Osteoblast (primary cell): Measurements from ENCODE around the gene TFPI2. TPM values are rescaled to one million over a fixed set of nuclear protein-coding genes. Genes with fewer than 3 reads are reported as not detected.

ENCODE experiments used
- DNase-seq: peaks from one replicate; pipeline ENCODE4 v3.0.0; 2011; ENCODE audit warnings: low spot score, mixed read lengths; ENCODE audit not compliant: insufficient read length; ENCODE audit errors: missing footprints
- H2AFZ ChIP-seq: 2 replicates; pipeline ENCODE4 v1.6.0; 2011; ENCODE audit warnings: mild to moderate bottlenecking, low read length
- H3K27ac ChIP-seq: 2 replicates; pipeline ENCODE4 v1.5.1; 2011; ENCODE audit warnings: mild to moderate bottlenecking, low read depth, low read length, moderate library complexity
- H3K27me3 ChIP-seq: 2 replicates; pipeline ENCODE4 v1.6.0; 2012; ENCODE audit warnings: mild to moderate bottlenecking, control low read depth, inconsistent platforms, low read length, moderate library complexity; ENCODE audit not compliant: insufficient read depth
- H3K36me3 ChIP-seq: 2 replicates; pipeline ENCODE4 v1.5.1; 2011; ENCODE audit warnings: mild to moderate bottlenecking, low read length, control low read depth, moderate library complexity; ENCODE audit not compliant: insufficient read depth
- H3K4me1 ChIP-seq: 2 replicates; pipeline ENCODE4 v1.5.1; 2011; ENCODE audit warnings: mild to moderate bottlenecking, low read length, control low read depth, moderate library complexity; ENCODE audit not compliant: insufficient read depth
- H3K4me2 ChIP-seq: 2 replicates; pipeline ENCODE4 v1.6.0; 2011; ENCODE audit warnings: mild to moderate bottlenecking, low read length; ENCODE audit not compliant: insufficient read depth
- H3K4me3 ChIP-seq: fragments of 200-600 bp; sonication (generic); 3 replicates; pipeline ENCODE4 v1.5.1; 2012; ENCODE audit warnings: mild to moderate bottlenecking, low read length, inconsistent platforms; ENCODE audit not compliant: insufficient read depth
- H3K79me2 ChIP-seq: 2 replicates; pipeline ENCODE4 v1.6.0; 2012; ENCODE audit warnings: mild to moderate bottlenecking, low read length, control low read depth, inconsistent platforms; ENCODE audit not compliant: insufficient read depth
- H3K9me3 ChIP-seq: 2 replicates; pipeline ENCODE4 v1.5.1; 2011; ENCODE audit warnings: low read depth, low read length, control low read depth
- H4K20me1 ChIP-seq: 2 replicates; pipeline ENCODE4 v1.6.0; 2012; ENCODE audit warnings: mild to moderate bottlenecking, low read length, control low read depth; ENCODE audit not compliant: insufficient read depth
- CTCF ChIP-seq: IDR thresholded peaks from 2 replicates; pipeline ENCODE4 v1.5.1; 2011; ENCODE audit warnings: mild to moderate bottlenecking, low read depth, low read length, moderate library complexity; ENCODE audit errors: extremely low read depth
- total RNA-seq: library from RNA; depleted of rRNA; stranded (reverse); fragments of >200 nt; gene quantifications from 2 replicates; pipeline ENCODE4 v1.2.3, GENCODE V29; 2012

TFPI2 gene
- total RNA-seq, 1 donor, result 8.7 TPM

- H3K4me2 ChIP-seq, result no peak overlapping the region
- no peaks in the 10 kb centered on the region for H3K9me3 ChIP-seq
- no peak overlapping the region for H3K4me3 ChIP-seq
- DNase-seq, result no peak
- H2AFZ ChIP-seq, result no peak overlapping the region
- H3K27me3 ChIP-seq, result no peaks in the 10 kb centered on the region
- peaks cover 3% of the 10 kb centered on the region for H3K4me1 ChIP-seq
- no peaks in the 10 kb centered on the region for H3K79me2 ChIP-seq
- no peaks in the 10 kb centered on the region for H4K20me1 ChIP-seq
- no peak for TF ChIP-seq CTCF
- no peak overlapping the region for H3K27ac ChIP-seq
- H3K36me3 ChIP-seq, result no peaks in the 10 kb centered on the region
Observed at GRCh38 chr7:93855797-93856196, 34.8 kb downstream of the TFPI2 start.

- Histone ChIP-seq H3K27ac (no peak overlapping the region), H3K79me2 (no peaks in the 10 kb centered on the region)
Observed at GRCh38 chr7:93854480-93854879, 36.1 kb downstream of the TFPI2 start.

DNA sequence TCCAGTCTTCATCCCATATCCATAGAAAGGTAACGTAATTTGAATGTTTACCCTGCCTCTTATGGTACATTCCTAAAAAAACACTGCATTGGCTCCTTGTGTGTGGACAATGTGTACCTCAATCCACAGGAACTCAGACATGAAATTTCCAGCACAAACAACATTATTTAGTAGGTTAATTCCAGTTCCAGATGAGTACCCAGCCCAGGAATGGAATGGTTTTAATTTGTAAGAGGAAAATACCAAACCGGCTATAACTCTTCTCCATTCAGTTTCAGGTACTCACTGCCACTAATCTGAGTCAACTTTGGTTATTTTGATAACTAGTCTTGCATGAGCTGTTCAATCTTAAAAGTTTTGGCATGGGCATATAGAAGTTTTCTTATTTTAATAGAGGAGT, 39.0 kb downstream of the TFPI2 start:
- H3K4me1 ChIP-seq, result peaks cover 3% of the 10 kb centered on the region
- H4K20me1 ChIP-seq, result no peaks in the 10 kb centered on the region
- H3K27me3 ChIP-seq, result no peaks in the 10 kb centered on the region
- no peak for TF ChIP-seq CTCF
- no peak overlapping the region for H3K4me2 ChIP-seq
- H3K9me3 ChIP-seq, result no peaks in the 10 kb centered on the region
- no peak overlapping the region for H2AFZ ChIP-seq
- H3K4me3 ChIP-seq, result no peak overlapping the region
- no peak for DNase-seq
- no peaks in the 10 kb centered on the region for H3K36me3 ChIP-seq
- no peak overlapping the region for H3K27ac ChIP-seq
- H3K79me2 ChIP-seq, result no peaks in the 10 kb centered on the region

More at GRCh38 chr7:93854480-93854879, 36.1 kb downstream of the TFPI2 start:
- H3K27me3 ChIP-seq, result no peaks in the 10 kb centered on the region
- no peaks in the 10 kb centered on the region for H4K20me1 ChIP-seq
- no peaks in the 10 kb centered on the region for H3K9me3 ChIP-seq
- DNase-seq, result no peak
- no peak for TF ChIP-seq CTCF
- H3K4me3 ChIP-seq, result no peak overlapping the region
- no peaks in the 10 kb centered on the region for H3K36me3 ChIP-seq
- no peak overlapping the region for H2AFZ ChIP-seq
- H3K4me1 ChIP-seq, result peaks cover 3% of the 10 kb centered on the region
- no peak overlapping the region for H3K4me2 ChIP-seq

DNA sequence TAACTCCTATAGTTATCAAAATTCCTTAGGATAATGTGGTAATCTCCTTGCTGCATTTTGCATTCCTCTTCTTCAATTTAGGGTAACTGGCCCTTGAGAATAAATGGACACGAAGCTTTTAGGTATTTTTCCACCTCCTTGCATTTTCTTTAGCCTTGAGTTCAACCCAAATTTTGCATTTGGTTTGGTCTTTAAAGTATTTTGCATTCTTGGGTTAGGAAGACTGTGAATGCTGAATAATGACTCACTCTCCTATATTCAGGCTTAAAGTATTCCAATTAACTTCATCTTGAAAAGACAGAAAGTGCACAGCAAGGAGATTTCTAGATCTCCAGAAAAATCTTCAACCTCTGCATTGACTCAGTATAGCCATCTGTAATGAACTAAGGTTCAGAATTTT, 47.3 kb downstream of the TFPI2 start:
- no peak for TF ChIP-seq CTCF
- Histone ChIP-seq H3K4me2 (no peak overlapping the region), H4K20me1 (no peaks in the 10 kb centered on the region), H2AFZ (no peak overlapping the region), H3K79me2 (no peaks in the 10 kb centered on the region), H3K9me3 (no peaks in the 10 kb centered on the region), H3K36me3 (no peaks in the 10 kb centered on the region), H3K27ac (no peak overlapping the region), H3K4me3 (no peak overlapping the region), H3K27me3 (peaks cover 35% of the 10 kb centered on the region), H3K4me1 (no peaks in the 10 kb centered on the region)
- DNase-seq, result no peak
